Gastroesophageal sphincter (tissue), 3 donors: ENCODE measurements around the gene UTS2.

Experiments
- EP300 ChIP-seq: sonication (generic); formaldehyde crosslinking; IDR thresholded peaks from one replicate; pipeline ENCODE4 v1.6.1; 2017; ENCODE audit warnings: antibody characterized with exemption, mild to moderate bottlenecking
- POLR2A ChIP-seq, 2 donors: fragments of 450-650 bp; IDR thresholded peaks; one replicate each; pipeline ENCODE4 v1.6.1; 2017; ENCODE audit warnings: antibody characterized with exemption in 2 of 2, mild to moderate bottlenecking in 2 of 2, moderate library complexity in 1 of 2
- POLR2AphosphoS5 ChIP-seq: sonication (generic); formaldehyde crosslinking; IDR thresholded peaks from one replicate; pipeline ENCODE4 v1.6.1; 2017; ENCODE audit warnings: antibody characterized with exemption
- TF ChIP-seq, protein P1 (sequence below), 4 experiments: fragments of 200-600 bp in 2 of 4; fragments of 450-650 bp in 2 of 4; sonication (generic) in 1 of 4; IDR thresholded peaks; one replicate each; pipeline ENCODE4 v1.5.1; 2017 to 2019; ENCODE audit warnings: antibody characterized with exemption in 4 of 4, mild to moderate bottlenecking in 2 of 4, moderate library complexity in 2 of 4

DNA sequence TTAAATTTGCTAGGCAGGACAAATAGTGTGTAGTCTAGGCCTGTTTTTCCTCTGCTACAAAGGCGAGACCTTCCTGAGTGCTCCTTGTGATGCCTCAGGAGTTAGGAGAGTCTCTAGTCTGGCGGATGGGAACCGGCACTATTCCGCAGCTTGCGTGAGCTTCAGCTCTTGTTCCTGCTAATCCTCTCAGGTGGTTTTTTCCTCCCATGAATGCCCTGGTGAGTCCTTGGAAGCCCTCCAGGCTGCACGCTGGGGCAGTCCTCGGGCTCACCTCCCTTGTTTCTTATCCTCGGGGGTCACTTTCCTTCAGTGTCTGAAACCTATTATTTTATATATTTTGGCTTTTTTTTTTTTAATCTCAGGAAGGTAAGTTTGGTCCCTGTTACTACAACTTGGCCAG is 28.2 kb downstream of the UTS2 start:
- TF ChIP-seq EP300 (no peak), POLR2A (IDR thresholded peaks at IDR 0.05) (no peak), POLR2AphosphoS5 (no peak)
- TF ChIP-seq, protein P1, sequence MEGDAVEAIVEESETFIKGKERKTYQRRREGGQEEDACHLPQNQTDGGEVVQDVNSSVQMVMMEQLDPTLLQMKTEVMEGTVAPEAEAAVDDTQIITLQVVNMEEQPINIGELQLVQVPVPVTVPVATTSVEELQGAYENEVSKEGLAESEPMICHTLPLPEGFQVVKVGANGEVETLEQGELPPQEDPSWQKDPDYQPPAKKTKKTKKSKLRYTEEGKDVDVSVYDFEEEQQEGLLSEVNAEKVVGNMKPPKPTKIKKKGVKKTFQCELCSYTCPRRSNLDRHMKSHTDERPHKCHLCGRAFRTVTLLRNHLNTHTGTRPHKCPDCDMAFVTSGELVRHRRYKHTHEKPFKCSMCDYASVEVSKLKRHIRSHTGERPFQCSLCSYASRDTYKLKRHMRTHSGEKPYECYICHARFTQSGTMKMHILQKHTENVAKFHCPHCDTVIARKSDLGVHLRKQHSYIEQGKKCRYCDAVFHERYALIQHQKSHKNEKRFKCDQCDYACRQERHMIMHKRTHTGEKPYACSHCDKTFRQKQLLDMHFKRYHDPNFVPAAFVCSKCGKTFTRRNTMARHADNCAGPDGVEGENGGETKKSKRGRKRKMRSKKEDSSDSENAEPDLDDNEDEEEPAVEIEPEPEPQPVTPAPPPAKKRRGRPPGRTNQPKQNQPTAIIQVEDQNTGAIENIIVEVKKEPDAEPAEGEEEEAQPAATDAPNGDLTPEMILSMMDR (IDR thresholded peaks at IDR 0.05): no peak
